SK-N-SH (cell line): ENCODE measurements around the gene SCARF2. TPM values are rescaled to one million over a fixed set of nuclear protein-coding genes. Genes with fewer than 3 reads are reported as not detected.
"Not testable (repeated sequence)": the region's sequence is repeated elsewhere in the genome, so short reads cannot be mapped to it uniquely, and the experiment has no call there.

Experiments used
- CTCF ChIA-PET: fragments of 300-600, 350-600 bp; formaldehyde crosslinking; extraction: SDS; loops from one replicate; lab custom pipeline; 2021; lab: Yijun Ruan, JAX
- POLR2A ChIA-PET: fragments of 350-600 bp; sonication (Branson Sonifier 250); formaldehyde crosslinking; extraction: SDS; loops from one replicate; lab custom pipeline; 2020; ENCODE audit warnings: antibody characterized with exemption, inconsistent platforms; lab: Yijun Ruan, JAX
- DNase-seq: peaks from one replicate; pipeline ENCODE4 v3.0.0; 2012
- H2AFZ ChIP-seq: fragments of 200-600 bp; sonication (generic); 2 replicates; pipeline ENCODE4 v1.8.1; 2016; ENCODE audit warnings: antibody characterized with exemption, mild to moderate bottlenecking, low read depth
- H3F3A ChIP-seq: fragments of 200-600 bp; sonication (generic); replicated peaks from 2 replicates; pipeline ENCODE3; 2016; ENCODE audit warnings: antibody characterized with exemption, mild to moderate bottlenecking; ENCODE audit not compliant: insufficient read depth
- H3K27ac ChIP-seq, 2 experiments: fragments of 200-500 bp in 1 of 2; fragments of 200-600 bp in 1 of 2; sonication (Bioruptor generic) in 1 of 2; sonication (generic), shearing (Covaris generic) in 1 of 2; 2 replicates each; pipeline versions ENCODE4 v1.5.1 to v1.6.1; 2014 to 2016; ENCODE audit warnings: low read depth in 2 of 2, inconsistent platforms in 1 of 2, low read length in 1 of 2, mild to moderate bottlenecking in 1 of 2, mixed read lengths in 1 of 2
- H3K27me3 ChIP-seq: fragments of 200-600 bp; sonication (generic), shearing (Covaris generic); 2 replicates; pipeline ENCODE4 v1.6.1; 2016; ENCODE audit warnings: mixed run types; ENCODE audit not compliant: insufficient read depth
- H3K36me3 ChIP-seq, 2 experiments: fragments of 200-500 bp in 1 of 2; fragments of 200-600 bp in 1 of 2; sonication (Bioruptor generic) in 1 of 2; sonication (generic) in 1 of 2; replicated peaks in 1 of 2; 2 replicates each; pipeline versions ENCODE3 to v1.5.1; 2014 to 2016; ENCODE audit warnings: low read length in 1 of 2, mild to moderate bottlenecking in 1 of 2; ENCODE audit not compliant: insufficient read depth in 2 of 2, control insufficient read depth in 1 of 2
- H3K4me1 ChIP-seq, 2 experiments: fragments of 200-500 bp in 1 of 2; fragments of 200-600 bp in 1 of 2; sonication (Bioruptor generic) in 1 of 2; sonication (generic), shearing (Covaris generic) in 1 of 2; 2 replicates each; pipeline versions ENCODE4 v1.5.1 to v1.6.1; 2014 to 2016; ENCODE audit warnings: low read depth in 1 of 2, low read length in 1 of 2, mixed run types in 1 of 2; ENCODE audit not compliant: insufficient read depth in 2 of 2, control insufficient read depth in 1 of 2
- H3K4me2 ChIP-seq: fragments of 200-600 bp; sonication (generic), shearing (Covaris generic); 2 replicates; pipeline ENCODE4 v1.6.1; 2017; ENCODE audit warnings: mixed run types
- H3K4me3 ChIP-seq, 2 experiments: fragments of 200-500 bp in 1 of 2; fragments of 200-600 bp in 1 of 2; sonication (Bioruptor generic) in 1 of 2; sonication (generic), shearing (Covaris generic) in 1 of 2; 2 replicates each; pipeline versions ENCODE4 v1.5.1 to v1.8.1; 2014 to 2016; ENCODE audit warnings: low read depth in 2 of 2, inconsistent platforms in 1 of 2, low read length in 1 of 2, mild to moderate bottlenecking in 1 of 2, mixed read lengths in 1 of 2, moderate library complexity in 1 of 2
- H3K79me2 ChIP-seq: fragments of 200-600 bp; sonication (generic); 2 replicates; pipeline ENCODE4 v1.8.1; 2017; ENCODE audit warnings: mild to moderate bottlenecking; ENCODE audit not compliant: insufficient read depth
- H3K9ac ChIP-seq: fragments of 200-600 bp; sonication (generic); 2 replicates; pipeline ENCODE4 v1.6.1; 2017; ENCODE audit warnings: mixed run types
- H3K9me2 ChIP-seq: fragments of 200-600 bp; sonication (generic); 2 replicates; pipeline ENCODE4 v1.6.1; 2017; ENCODE audit warnings: mixed run types
- H3K9me3 ChIP-seq: fragments of 200-600 bp; sonication (generic); 2 replicates; pipeline ENCODE4 v1.6.1; 2017; ENCODE audit warnings: mixed run types, mild to moderate bottlenecking, moderate library complexity
- H4K20me1 ChIP-seq: fragments of 200-600 bp; sonication (generic); 2 replicates; pipeline ENCODE4 v1.6.1; 2017; ENCODE audit warnings: mild to moderate bottlenecking, mixed run types; ENCODE audit not compliant: insufficient read depth
- ELF1 ChIP-seq: IDR thresholded peaks from 2 replicates; pipeline ENCODE4 v1.4.0; 2012
- JUND ChIP-seq: IDR thresholded peaks from 2 replicates; pipeline ENCODE4 v1.4.0; 2012
- MXI1 ChIP-seq: IDR thresholded peaks from 2 replicates; pipeline ENCODE4 v1.6.1; 2012; ENCODE audit warnings: mild to moderate bottlenecking, low read depth, low read length, improper control_type of control experiment
- NFIC ChIP-seq: IDR thresholded peaks from 2 replicates; pipeline ENCODE4 v1.4.0; 2012; ENCODE audit warnings: borderline replicate concordance
- NRF1 ChIP-seq: IDR thresholded peaks from 2 replicates; pipeline ENCODE4 v1.6.1; 2012; ENCODE audit warnings: low read depth, mild to moderate bottlenecking, low read length
- RAD21 ChIP-seq: IDR thresholded peaks from 2 replicates; pipeline ENCODE4 v1.6.1; 2012; ENCODE audit warnings: mild to moderate bottlenecking, low read length
- RFX5 ChIP-seq: IDR thresholded peaks from 2 replicates; pipeline ENCODE4 v1.6.1; 2012; ENCODE audit warnings: mild to moderate bottlenecking, improper control_type of control experiment, low read length
- TAF1 ChIP-seq: IDR thresholded peaks from 2 replicates; pipeline ENCODE4 v1.6.1; 2012; ENCODE audit warnings: low read depth, mild to moderate bottlenecking, low read length, moderate library complexity, borderline replicate concordance
- TEAD4 ChIP-seq: IDR thresholded peaks from 2 replicates; pipeline ENCODE4 v1.4.0; 2012; ENCODE audit warnings: mild to moderate bottlenecking, borderline replicate concordance; ENCODE audit not compliant: insufficient read depth
- USF2 ChIP-seq: fragments of 150-350 bp; IDR thresholded peaks from 2 replicates; pipeline ENCODE4 v1.6.1; 2017; ENCODE audit warnings: antibody characterized with exemption, low read length, low read depth, borderline replicate concordance
- YY1 ChIP-seq: IDR thresholded peaks from 2 replicates; pipeline ENCODE4 v1.4.0; 2012; ENCODE audit warnings: low read depth, mild to moderate bottlenecking
- WGBS: methylation state at CpG from one replicate; pipeline ENCODE4 v1.1.6; 2017; ENCODE audit warnings: low lambda C conversion rate; 5-methylcytosine and 5-hydroxymethylcytosine counted together
- polyA plus RNA-seq, 3 experiments: library from polyadenylated mRNA; depleted of rRNA; stranded (reverse); fragments of >200 nt; gene quantifications; 2 replicates each; pipeline ENCODE4 v1.2.3, GENCODE V29; 2012

SCARF2 gene
- polyA plus RNA-seq, 1 of the 3 experiments (the other 2 are of a cell fraction): 49.0 TPM

DNA sequence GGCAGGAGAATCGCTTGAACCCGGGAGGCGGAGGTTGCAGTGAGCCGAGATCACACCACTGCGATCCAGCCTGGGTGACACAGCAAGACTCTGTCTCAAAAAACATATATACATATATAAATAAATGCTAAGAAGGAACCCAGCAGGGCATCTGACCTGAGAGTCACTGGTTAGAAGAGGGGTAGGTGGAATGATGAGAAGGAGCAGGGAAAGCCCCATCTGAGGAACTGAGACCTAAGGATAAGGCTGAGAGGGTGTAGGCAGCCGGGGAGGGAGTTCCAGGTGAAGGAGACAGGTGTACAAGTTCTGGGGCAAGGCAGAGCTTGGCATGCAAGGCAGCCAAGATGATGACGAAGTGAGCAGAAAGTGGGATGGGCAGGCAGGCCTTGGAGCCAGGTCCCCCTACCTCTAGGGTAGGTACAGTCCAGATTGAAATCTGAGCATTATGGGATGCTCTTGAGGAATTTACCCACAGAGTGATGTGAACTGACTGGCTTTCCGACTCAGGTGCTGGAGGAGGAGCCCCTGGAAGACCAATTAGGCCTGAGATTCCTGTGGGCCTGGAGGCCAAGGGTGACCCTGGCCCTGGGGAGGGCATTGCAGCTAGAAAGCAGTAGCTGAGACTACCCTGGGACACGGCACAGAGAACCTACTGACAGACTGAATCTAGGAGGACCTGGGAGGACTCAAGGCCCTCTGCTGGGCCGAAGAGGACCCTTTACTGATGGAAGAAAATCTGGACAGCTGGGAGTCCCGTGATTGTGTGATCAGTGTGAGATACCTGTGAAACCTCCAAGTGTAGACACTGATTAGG is 35.2 kb upstream of the SCARF2 start:
- POLR2A ChIA-PET: no interaction called here

GRCh38 chr22:20471126-20471833 is 33.7 kb upstream of the SCARF2 start:
- Histone ChIP-seq H3K79me2 (no peaks in the 10 kb centered on the region), H3K4me2 (no peak overlapping the region), H4K20me1 (no peaks in the 10 kb centered on the region), H3K4me3 (no peak overlapping the region), H3K9me3 (no peaks in the 10 kb centered on the region), H3K27ac (no peak overlapping the region), H3K27me3 (no peaks in the 10 kb centered on the region), H3K9ac (no peak overlapping the region), H3F3A (no peaks in the 10 kb centered on the region), H2AFZ (no peak overlapping the region), H3K4me1 (peaks cover 0 to 5% of the 10 kb centered on the region in 2 experiments; a peak in 1 of 4 replicates), H3K36me3 (peaks cover 6 to 12% of the 10 kb centered on the region in 2 experiments), H3K9me2 (no peaks in the 10 kb centered on the region)
- TF ChIP-seq RAD21 (no peak), RFX5 (no peak), ELF1 (no peak), USF2 (no peak), NRF1 (no peak), MXI1 (no peak), JUND (no peak), NFIC (no peak), YY1 (no peak), TEAD4 (no peak), TAF1 (no peak)
- 91% methylated on average over 6 of the region's 9 CpGs for WGBS
- ChIA-PET POLR2A (no interaction called here), CTCF (interaction anchor here (1.0 to 2.4 kb wide), 3 partner anchors 15 to 53 kb away, joined by 3 to 9 read pairs (median 3); no protein-coding TSS in a partner anchor)
- no peak for DNase-seq

More for the DNA sequence above, 35.2 kb upstream of the SCARF2 start:
- CTCF ChIA-PET: interaction anchor here (2.4 kb wide), 1 partner anchor 55 kb away, joined by 9 read pairs; no protein-coding TSS in a partner anchor
- Histone ChIP-seq H3K4me2 (no peak overlapping the region), H3K27me3 (no peaks in the 10 kb centered on the region), H3F3A (no peaks in the 10 kb centered on the region), H3K9me2 (no peaks in the 10 kb centered on the region), H2AFZ (no peak overlapping the region), H4K20me1 (no peaks in the 10 kb centered on the region), H3K36me3 (peaks cover 3 to 12% of the 10 kb centered on the region in 2 experiments), H3K9me3 (no peaks in the 10 kb centered on the region), H3K4me3 (no peak overlapping the region), H3K79me2 (no peaks in the 10 kb centered on the region; the same call in 1 of the 2 replicates), H3K27ac (no peak overlapping the region), H3K9ac (no peak overlapping the region), H3K4me1 (peaks cover 0 to 5% of the 10 kb centered on the region in 2 experiments; a peak in 1 of 4 replicates)
- TF ChIP-seq ELF1 (no peak), RAD21 (no peak), USF2 (no peak)
- no peak for DNase-seq
- WGBS: 94% methylated on average over 11 of the region's 11 CpGs

- H3K27me3 ChIP-seq, POLR2A ChIA-PET, H3K9me2 ChIP-seq, H2AFZ ChIP-seq, H3K4me1 ChIP-seq, DNase-seq, H3K9ac ChIP-seq, H3K9me3 ChIP-seq, H3K4me2 ChIP-seq, H3K4me3 ChIP-seq, H3K79me2 ChIP-seq, H4K20me1 ChIP-seq, H3F3A ChIP-seq, H3K27ac ChIP-seq: not testable (repeated sequence)
- H3K36me3 ChIP-seq: peaks cover 6 to 12% of the 10 kb centered on the region in 2 experiments
- 100% methylated on average over 2 of the region's 2 CpGs for WGBS
- CTCF ChIA-PET: interaction anchor here (1.2 kb wide), 1 partner anchor 52 kb away, joined by 3 read pairs; no protein-coding TSS in a partner anchor
Observed at GRCh38 chr22:20470525-20470924, 32.9 kb upstream of the SCARF2 start.
